HepG2 (cell line): ENCODE data around the gene CIB2. TPM values are rescaled to one million over a fixed set of nuclear protein-coding genes. Genes with fewer than 3 reads are reported as not detected.

Experiments used
- ATAC-seq: fragments of 200-7000 bp; cut with Tn5 transposase; 3 replicates; pipeline ENCODE4 v1.9.1; 2020; ENCODE audit warnings: mild to moderate bottlenecking, moderate library complexity
- BruUV-seq: library from RNA; stranded (reverse); fragments of 400-500 nt; replicated peaks from 2 replicates; lab custom pipeline; 2021; lab: Mats Ljungman, UMichigan
- CTCF ChIA-PET: fragments of 300-600 bp; formaldehyde crosslinking; extraction: SDS; loops from one replicate; lab custom pipeline; 2021; ENCODE audit warnings: low total read pairs, inconsistent platforms, low intra/inter-chr PET ratio; lab: Yijun Ruan, JAX
- POLR2A ChIA-PET: fragments of 350-600 bp; sonication (Branson Sonifier 250); formaldehyde crosslinking; loops from one replicate; lab custom pipeline; 2020; ENCODE audit warnings: antibody characterized with exemption, inconsistent platforms; lab: Yijun Ruan, JAX
- DNase-seq: peaks from one replicate; pipeline ENCODE4 v3.0.0-alpha.2; 2015; ENCODE audit warnings: low spot score
- FAIRE-seq: peaks from 3 replicates; lab custom pipeline; 2011; peaks lifted over from hg19 to GRCh38; lab: Jason Lieb, UNC
- H2AFZ ChIP-seq: one replicate; pipeline ENCODE4 v1.6.1; 2011; ENCODE audit warnings: low read length, inconsistent platforms
- H3K27ac ChIP-seq: fragments of 300-600 bp; 3 replicates; pipeline ENCODE4 v1.8.0; 2011; ENCODE audit warnings: mixed run types, mild to moderate bottlenecking, mixed read lengths, low read length, inconsistent platforms; ENCODE audit not compliant: insufficient read depth; ENCODE audit errors: extremely low read length
- H3K27me3 ChIP-seq, 2 experiments: fragments of 200-600 bp in 1 of 2; 2 replicates in 1 of 2; 3 replicates in 1 of 2; pipeline versions ENCODE4 v1.6.0 to v1.8.0; 2011; ENCODE audit warnings: low read length in 2 of 2, mild to moderate bottlenecking in 2 of 2, moderate library complexity in 2 of 2, inconsistent platforms in 1 of 2; ENCODE audit not compliant: insufficient read depth in 2 of 2, control insufficient read depth in 1 of 2
- H3K36me3 ChIP-seq, 2 experiments: fragments of 200-600 bp in 1 of 2; replicated peaks in 1 of 2; 2 replicates in 1 of 2; 3 replicates in 1 of 2; pipeline versions ENCODE4 v1.5.1 to v1.8.0; 2011; ENCODE audit warnings: low read length in 2 of 2, inconsistent platforms in 1 of 2; ENCODE audit not compliant: insufficient read depth in 2 of 2, control insufficient read depth in 1 of 2
- H3K4me1 ChIP-seq: 2 replicates; pipeline ENCODE4 v1.5.1; 2012; ENCODE audit warnings: low read length, inconsistent platforms; ENCODE audit not compliant: insufficient read depth
- H3K4me2 ChIP-seq: 2 replicates; pipeline ENCODE4 v1.6.0; 2011; ENCODE audit warnings: low read depth, low read length, inconsistent platforms
- H3K4me3 ChIP-seq, 3 experiments: fragments of 200-600 bp in 1 of 3; sonication (generic), shearing (Covaris generic) in 1 of 3; replicated peaks in 1 of 3; 2 replicates each; pipeline ENCODE4 v1.5.1; 2011 to 2016; ENCODE audit warnings: low read length in 3 of 3, inconsistent platforms in 2 of 3, low read depth in 2 of 3, mild to moderate bottlenecking in 2 of 3, control low read depth in 1 of 3, mixed read lengths in 1 of 3; ENCODE audit not compliant: insufficient read depth in 1 of 3
- H3K79me2 ChIP-seq: one replicate; pipeline ENCODE4 v1.6.1; 2011; ENCODE audit warnings: low read length, inconsistent platforms; ENCODE audit not compliant: insufficient read depth
- H3K9ac ChIP-seq: 2 replicates; pipeline ENCODE4 v1.6.0; 2011; ENCODE audit warnings: mild to moderate bottlenecking, low read depth, low read length, inconsistent platforms; ENCODE audit not compliant: insufficient read depth
- H3K9me3 ChIP-seq: 2 replicates; pipeline ENCODE4 v1.5.1; 2012; ENCODE audit warnings: mild to moderate bottlenecking, low read length
- H4K20me1 ChIP-seq: 2 replicates; pipeline ENCODE4 v1.6.0; 2011; ENCODE audit warnings: inconsistent platforms, mild to moderate bottlenecking, low read length, moderate library complexity; ENCODE audit not compliant: insufficient read depth
- FOSL2 ChIP-seq: sonication (generic); formaldehyde crosslinking; IDR thresholded peaks from 2 replicates; pipeline ENCODE4 v1.4.0; 2020; ENCODE audit warnings: missing genetic modification reagents
- FOXA1 ChIP-seq, 2 experiments: fragments of 450-650 bp in 1 of 2; sonication (generic) in 1 of 2; formaldehyde crosslinking in 1 of 2; IDR thresholded peaks; 2 replicates each; pipeline versions ENCODE4 v1.4.0 to v1.6.1; 2016 to 2020; ENCODE audit warnings: missing genetic modification reagents in 1 of 2
- FOXP4 ChIP-seq: sonication (generic); formaldehyde crosslinking; IDR thresholded peaks from 2 replicates; pipeline ENCODE4 v1.4.0; 2020; ENCODE audit warnings: missing genetic modification reagents
- HHEX ChIP-seq: IDR thresholded peaks from 2 replicates; pipeline ENCODE4 v1.6.1; 2016; ENCODE audit warnings: control low read depth
- HIC2 ChIP-seq: sonication (generic); formaldehyde crosslinking; IDR thresholded peaks from 2 replicates; pipeline ENCODE4 v1.9.0; 2022; ENCODE audit warnings: low read depth, missing genetic modification reagents
- KLF16 ChIP-seq, 2 experiments: sonication (generic) in 1 of 2; formaldehyde crosslinking in 1 of 2; IDR thresholded peaks; 2 replicates each; pipeline versions ENCODE4 v1.6.1 to v1.8.0; 2016 to 2023; ENCODE audit warnings: missing genetic modification reagents in 2 of 2, missing compliant biosample characterization in 1 of 2
- KLF9 ChIP-seq: IDR thresholded peaks from 2 replicates; pipeline ENCODE4 v1.6.1; 2016; ENCODE audit warnings: low read depth
- MYC ChIP-seq: sonication (generic); formaldehyde crosslinking; IDR thresholded peaks from 2 replicates; pipeline ENCODE4 v1.9.0; 2021; ENCODE audit warnings: missing genetic modification reagents, borderline replicate concordance
- PLRG1 ChIP-seq: fragments of 450-650 bp; conservative IDR thresholded peaks from 2 replicates; pipeline ENCODE4 v1.6.1; 2016
- SOX5 ChIP-seq: IDR thresholded peaks from 2 replicates; pipeline ENCODE4 v1.6.1; 2016; ENCODE audit warnings: borderline replicate concordance
- TFE3 ChIP-seq: IDR thresholded peaks from 2 replicates; pipeline ENCODE4 v1.6.1; 2016
- ZGPAT ChIP-seq: IDR thresholded peaks from 2 replicates; pipeline ENCODE4 v1.6.1; 2016; ENCODE audit warnings: mild to moderate bottlenecking
- ZNF609 ChIP-seq: sonication (generic); formaldehyde crosslinking; IDR thresholded peaks from 2 replicates; pipeline ENCODE4 v1.4.0; 2020; ENCODE audit warnings: mild to moderate bottlenecking, missing genetic modification reagents, borderline replicate concordance
- WGBS: methylation state at CpG from one replicate; pipeline ENCODE4 v1.1.6; 2017; ENCODE audit warnings: low lambda C conversion rate; 5-methylcytosine and 5-hydroxymethylcytosine counted together
- in situ Hi-C: cut with HindIII; loops from 2 replicates; pipeline ENCODE4 v1.10.0; 2017; ENCODE audit warnings: low pct_unique_long_range_greater_than_20kb; ENCODE audit not compliant: extremely low pct_ligation_motif_present
- intact Hi-C: fragments of 100-400 bp; cut with micrococcal nuclease; formaldehyde crosslinking; loops from one replicate; pipeline ENCODE4 v1.10.0; 2022; ENCODE audit not compliant: unreplicated experiment
- polyA plus RNA-seq, 8 experiments: library from polyadenylated mRNA; depleted of rRNA in 3 of 8; stranded (reverse) in 7 of 8; unstranded in 1 of 8; fragments of >200 nt; fragmentation: Illumina TruSeq in 4 of 8; extraction: Trizol in 4 of 8; gene quantifications; 2 replicates each; pipeline versions ENCODE4 v1.2.1 to v1.2.3, GENCODE V29; 2011 to 2016; ENCODE audit warnings: low read depth in 4 of 8, missing spikeins in 1 of 8, mixed read lengths in 1 of 8; ENCODE audit not compliant: insufficient read depth in 1 of 8
- total RNA-seq, 5 experiments: library from RNA; depleted of rRNA; stranded (reverse); fragments of >200 nt; fragmentation: Illumina TruSeq; extraction: Trizol; gene quantifications; 2 replicates each; pipeline ENCODE4 v1.2.3, GENCODE V29; 2016; ENCODE audit warnings: low read depth in 1 of 5

The CIB2 gene
- total and polyA plus RNA-seq, 2 of the 13 experiments (the other 11 are each of a cell fraction or from before 2014, with no cell fraction given): 1.4 to 1.5 TPM

GRCh38 chr15:78127882-78128281, 3.4 kb downstream of the CIB2 start:
- DNase-seq (peak; percentile 42), FAIRE-seq (no peak), ATAC-seq (peak; percentile 36)
- ChIA-PET POLR2A (interaction anchor here (0.6 kb wide), 1 partner anchor 172 kb away, joined by 3 read pairs; no protein-coding TSS in a partner anchor), CTCF (no interaction called here)
- no peaks in the 10 kb centered on the region for H4K20me1 ChIP-seq
- H3K4me1 ChIP-seq: peaks cover 39% of the 10 kb centered on the region
- H3K4me2 ChIP-seq: no peak overlapping the region
- H3K36me3 ChIP-seq: no peaks in the 10 kb centered on the region
- H2AFZ ChIP-seq: no peak overlapping the region
- no peaks in the 10 kb centered on the region for H3K9me3 ChIP-seq
- in situ Hi-C loops (no loop called here), intact Hi-C loops (no loop called here)
- BruUV-seq: no TSS peak
- WGBS: 5% methylated on average over 2 of the region's 2 CpGs
- no peak overlapping the region for H3K9ac ChIP-seq
- no peaks in the 10 kb centered on the region for H3K79me2 ChIP-seq
- H3K27me3 ChIP-seq: peaks cover 4 to 14% of the 10 kb centered on the region in 2 experiments; a peak in 2 of 5 replicates
- H3K4me3 ChIP-seq: no peak overlapping the region
- H3K27ac ChIP-seq: no peak overlapping the region
- TF ChIP-seq MYC (CRISPR knock-in tag): no peak
- TF ChIP-seq FOXA1 (IDR thresholded peaks at IDR 0.05): no peak
- peak; percentile 74 for TF ChIP-seq FOXA1 (CRISPR knock-in tag; IDR thresholded peaks at IDR 0.05)
- TF ChIP-seq ZNF609 (CRISPR knock-in tag): peak; percentile 59; the same call in 1 of the 2 replicates
- TF ChIP-seq ZGPAT (CRISPR knock-in tag): 0 out of 2 replicates have a peak, but pooled peaks have one; percentile 41
- TF ChIP-seq KLF16 (CRISPR knock-in tag; IDR thresholded peaks at IDR 0.05): 0 out of 4 replicates have a peak, but pooled peaks of 1 of the 2 experiments have one; percentile 38
- TF ChIP-seq PLRG1: no peak
- no peak for TF ChIP-seq KLF9 (CRISPR knock-in tag)
- peak; percentile 95 for TF ChIP-seq HHEX (CRISPR knock-in tag)
- TF ChIP-seq FOSL2: peak; percentile 4; the same call in 1 of the 2 replicates
- TF ChIP-seq FOXP4 (CRISPR knock-in tag): 0 out of 2 replicates have a peak, but pooled peaks have one; percentile 18
- peak; percentile 22; the same call in 1 of the 2 replicates for TF ChIP-seq HIC2
- TF ChIP-seq TFE3 (CRISPR knock-in tag): no peak
- TF ChIP-seq SOX5 (CRISPR knock-in tag): peak; percentile 90
